Measurements from ENCODE around the gene CPNE5.

DNA sequence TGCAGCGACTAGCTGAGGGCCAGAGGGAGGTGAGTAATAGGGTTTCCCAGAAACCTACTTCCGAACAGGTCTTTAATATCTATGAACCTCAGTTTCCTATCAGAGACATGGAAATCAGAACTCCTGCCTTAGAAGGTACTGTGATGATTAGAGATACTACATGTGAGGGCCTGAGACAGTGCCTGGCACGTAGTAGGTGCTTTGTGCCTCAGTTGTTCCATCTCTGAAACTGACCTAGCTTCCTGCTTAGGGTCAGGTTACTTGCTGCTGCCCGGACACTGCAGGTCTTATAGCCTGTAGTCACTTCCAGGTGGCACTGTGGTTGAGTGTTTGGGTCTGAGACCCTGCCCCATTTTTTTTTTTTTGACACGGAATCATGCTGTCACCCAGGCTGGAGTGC is 120.7 kb downstream of the CPNE5 start:
- TF ChIP-seq POLR2A (IDR thresholded peaks at IDR 0.05; ENCODE audit: low read depth, low read length) (no peak), TAF1 (IDR thresholded peaks at IDR 0.05; ENCODE audit: borderline replicate concordance, low read depth, low read length) (no peak), POLR2AphosphoS5 (IDR thresholded peaks at IDR 0.05; ENCODE audit: low read depth, low read length) (no peak)
